OCI-LY1 (cell line): ENCODE measurements around the gene CD27.

ENCODE experiments used
- CTCF ChIP-seq: fragments of 200-600 bp; sonication (generic), shearing (Covaris generic); IDR thresholded peaks from 2 replicates; pipeline ENCODE4 v1.5.1; 2017; ENCODE audit warnings: mild to moderate bottlenecking, antibody characterized with exemption, low read length, moderate library complexity, mixed read lengths
- EZH2 ChIP-seq: fragments of 200-600 bp; sonication (generic), shearing (Covaris generic); IDR thresholded peaks from 2 replicates; pipeline ENCODE4 v1.8.0; 2017; ENCODE audit warnings: borderline replicate concordance, mixed run types, mild to moderate bottlenecking, antibody characterized with exemption, low read length, moderate library complexity, mixed read lengths

GRCh38 chr12:6404390-6404789 is 40.4 kb upstream of the CD27 start:
- TF ChIP-seq CTCF (no peak), EZH2 (no peak)
